DND-41 (cell line): ENCODE data around the gene NOS1AP.

ENCODE experiments used
- ATAC-seq: fragments of 200-7000 bp; cut with Tn5 transposase; 3 replicates; pipeline ENCODE4 v1.9.1; 2021; ENCODE audit warnings: low read depth; ENCODE audit not compliant: insufficient read depth
- DNase-seq: peaks from one replicate; pipeline ENCODE4 v3.0.0-alpha.2; 2020
- H2AFZ ChIP-seq: 2 replicates; pipeline ENCODE4 v1.6.0; 2012; ENCODE audit warnings: low read depth, low read length
- H3K27ac ChIP-seq: 2 replicates; pipeline ENCODE4 v1.5.1; 2012; ENCODE audit warnings: low read length, inconsistent platforms
- H3K27me3 ChIP-seq: fragments of 200-600 bp; sonication (generic); 2 replicates; pipeline ENCODE4 v1.6.0; 2012; ENCODE audit warnings: low read length, mild to moderate bottlenecking, inconsistent platforms; ENCODE audit not compliant: insufficient read depth, poor library complexity
- H3K36me3 ChIP-seq: 2 replicates; pipeline ENCODE4 v1.5.1; 2012; ENCODE audit warnings: low read length, inconsistent platforms; ENCODE audit not compliant: insufficient read depth
- H3K4me1 ChIP-seq: 2 replicates; pipeline ENCODE4 v1.5.1; 2012; ENCODE audit warnings: mild to moderate bottlenecking, low read length; ENCODE audit not compliant: insufficient read depth
- H3K4me2 ChIP-seq: 2 replicates; pipeline ENCODE4 v1.6.0; 2012; ENCODE audit warnings: mild to moderate bottlenecking, moderate library complexity, low read length, inconsistent platforms; ENCODE audit not compliant: insufficient read depth
- H3K4me3 ChIP-seq, 2 experiments: fragments of 200-600 bp in 1 of 2; shearing (Covaris generic) in 1 of 2; 2 replicates each; pipeline ENCODE4 v1.5.1; 2012 to 2016; ENCODE audit warnings: inconsistent platforms in 2 of 2, low read length in 2 of 2, mild to moderate bottlenecking in 2 of 2, low read depth in 1 of 2, moderate library complexity in 1 of 2
- H3K79me2 ChIP-seq: 2 replicates; pipeline ENCODE4 v1.6.0; 2012; ENCODE audit warnings: low read length, inconsistent platforms; ENCODE audit not compliant: insufficient read depth
- H3K9ac ChIP-seq: 2 replicates; pipeline ENCODE4 v1.6.0; 2012; ENCODE audit warnings: low read depth, mild to moderate bottlenecking, inconsistent platforms, low read length, moderate library complexity
- H3K9me3 ChIP-seq: 2 replicates; pipeline ENCODE4 v1.5.1; 2012; ENCODE audit warnings: low read length, moderate library complexity, mild to moderate bottlenecking, inconsistent platforms; ENCODE audit not compliant: insufficient read depth, severe bottlenecking
- H4K20me1 ChIP-seq: 2 replicates; pipeline ENCODE4 v1.6.0; 2012; ENCODE audit warnings: low read length; ENCODE audit not compliant: insufficient read depth
- EZH2 ChIP-seq: IDR thresholded peaks from 3 replicates; pipeline ENCODE4 v1.6.1; 2012; ENCODE audit warnings: borderline replicate concordance, low read depth, mild to moderate bottlenecking, moderate library complexity, low read length, inconsistent platforms; ENCODE audit not compliant: severe bottlenecking
- TF ChIP-seq, protein P1 (sequence below): IDR thresholded peaks from 2 replicates; pipeline ENCODE4 v1.5.1; 2012; ENCODE audit warnings: borderline replicate concordance, low read length, moderate library complexity, mild to moderate bottlenecking; ENCODE audit not compliant: poor library complexity, severe bottlenecking; ENCODE audit errors: extremely low read depth

The NOS1AP gene

DNA sequence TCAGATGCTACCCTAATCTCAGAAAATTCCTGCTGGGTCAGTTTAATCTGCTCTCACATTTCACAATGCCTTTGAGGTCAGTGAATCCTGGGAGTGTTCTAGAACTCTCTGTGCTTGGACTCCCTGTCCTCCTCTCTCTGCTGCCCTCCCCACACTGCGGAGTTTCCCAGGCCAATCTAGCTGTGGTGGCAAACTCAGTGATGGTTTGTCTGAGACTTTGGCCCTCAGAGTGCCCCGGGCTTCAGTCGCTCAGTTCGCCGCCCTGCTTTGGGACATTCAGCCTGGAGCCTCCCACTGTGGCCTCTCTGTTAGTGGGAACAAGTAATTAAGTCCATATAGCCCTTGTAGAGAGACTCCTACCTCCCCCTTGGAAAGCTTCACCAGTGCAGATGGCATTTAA, 319.1 kb downstream of the NOS1AP start:
- Histone ChIP-seq H4K20me1 (0 out of 2 replicates have a peak, but pooled peaks cover 5% of the 10 kb centered on the region), H3K9ac (no peak overlapping the region), H3K9me3 (no peaks in the 10 kb centered on the region), H2AFZ (no peak overlapping the region), H3K4me2 (no peak overlapping the region), H3K27me3 (peaks cover 17% of the 10 kb centered on the region), H3K4me1 (no peaks in the 10 kb centered on the region), H3K27ac (no peak overlapping the region), H3K79me2 (no peaks in the 10 kb centered on the region), H3K4me3 (no peak overlapping the region), H3K36me3 (no peaks in the 10 kb centered on the region)
- no peak for TF ChIP-seq EZH2
- TF ChIP-seq, protein P1, sequence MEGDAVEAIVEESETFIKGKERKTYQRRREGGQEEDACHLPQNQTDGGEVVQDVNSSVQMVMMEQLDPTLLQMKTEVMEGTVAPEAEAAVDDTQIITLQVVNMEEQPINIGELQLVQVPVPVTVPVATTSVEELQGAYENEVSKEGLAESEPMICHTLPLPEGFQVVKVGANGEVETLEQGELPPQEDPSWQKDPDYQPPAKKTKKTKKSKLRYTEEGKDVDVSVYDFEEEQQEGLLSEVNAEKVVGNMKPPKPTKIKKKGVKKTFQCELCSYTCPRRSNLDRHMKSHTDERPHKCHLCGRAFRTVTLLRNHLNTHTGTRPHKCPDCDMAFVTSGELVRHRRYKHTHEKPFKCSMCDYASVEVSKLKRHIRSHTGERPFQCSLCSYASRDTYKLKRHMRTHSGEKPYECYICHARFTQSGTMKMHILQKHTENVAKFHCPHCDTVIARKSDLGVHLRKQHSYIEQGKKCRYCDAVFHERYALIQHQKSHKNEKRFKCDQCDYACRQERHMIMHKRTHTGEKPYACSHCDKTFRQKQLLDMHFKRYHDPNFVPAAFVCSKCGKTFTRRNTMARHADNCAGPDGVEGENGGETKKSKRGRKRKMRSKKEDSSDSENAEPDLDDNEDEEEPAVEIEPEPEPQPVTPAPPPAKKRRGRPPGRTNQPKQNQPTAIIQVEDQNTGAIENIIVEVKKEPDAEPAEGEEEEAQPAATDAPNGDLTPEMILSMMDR, result no peak
- no peak for ATAC-seq
- DNase-seq, result no peak

DNA sequence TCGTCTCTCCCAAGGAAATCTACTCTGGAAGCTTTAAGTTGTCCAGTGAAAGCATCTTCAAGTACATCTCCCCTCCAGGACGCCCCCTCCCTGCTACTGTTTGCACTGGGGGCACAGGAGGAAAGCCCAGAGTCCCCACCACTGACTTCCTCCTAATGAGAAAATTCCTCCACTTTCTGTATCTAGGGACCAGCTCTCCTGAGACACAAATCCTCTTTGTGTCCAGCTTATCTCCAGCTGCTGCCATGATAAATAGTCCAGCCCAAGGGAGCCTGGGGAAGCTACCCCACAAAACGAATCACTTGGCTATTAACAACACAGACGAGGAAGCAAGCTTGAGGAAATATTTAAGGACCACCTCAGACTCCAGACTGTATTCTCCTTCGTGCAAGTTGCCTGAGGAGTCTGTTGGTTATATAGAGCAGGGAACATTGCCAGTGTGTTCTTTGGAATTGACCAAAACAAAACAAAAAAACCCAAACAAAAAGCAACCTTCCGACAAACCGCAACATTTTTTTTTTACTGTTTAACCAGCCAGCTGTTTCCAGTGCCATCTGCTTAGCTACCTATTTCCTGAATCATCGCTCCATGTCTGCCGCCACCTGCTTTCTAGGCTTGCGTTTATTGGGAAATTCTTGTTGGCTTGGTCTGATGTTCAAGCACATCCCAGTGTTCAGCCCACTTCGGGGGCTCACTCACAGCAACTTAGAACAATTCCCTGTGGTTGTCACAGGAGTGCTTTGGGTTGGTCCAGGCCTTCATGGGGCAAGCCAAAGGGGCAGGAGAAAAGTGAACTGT, 319.7 kb downstream of the NOS1AP start:
- Histone ChIP-seq H3K27ac (no peak overlapping the region), H3K9ac (no peak overlapping the region), H3K4me3 (no peak overlapping the region), H3K4me2 (no peak overlapping the region), H3K9me3 (no peaks in the 10 kb centered on the region), H4K20me1 (0 out of 2 replicates have a peak, but pooled peaks cover 5% of the 10 kb centered on the region), H3K27me3 (peaks cover 17% of the 10 kb centered on the region), H3K4me1 (no peaks in the 10 kb centered on the region), H2AFZ (no peak overlapping the region), H3K79me2 (no peaks in the 10 kb centered on the region), H3K36me3 (no peaks in the 10 kb centered on the region)
- DNase-seq (no peak), ATAC-seq (no peak; the same call in 2 of the 3 replicates)
- no peak for TF ChIP-seq EZH2
- TF ChIP-seq, protein P1, result no peak

DNA sequence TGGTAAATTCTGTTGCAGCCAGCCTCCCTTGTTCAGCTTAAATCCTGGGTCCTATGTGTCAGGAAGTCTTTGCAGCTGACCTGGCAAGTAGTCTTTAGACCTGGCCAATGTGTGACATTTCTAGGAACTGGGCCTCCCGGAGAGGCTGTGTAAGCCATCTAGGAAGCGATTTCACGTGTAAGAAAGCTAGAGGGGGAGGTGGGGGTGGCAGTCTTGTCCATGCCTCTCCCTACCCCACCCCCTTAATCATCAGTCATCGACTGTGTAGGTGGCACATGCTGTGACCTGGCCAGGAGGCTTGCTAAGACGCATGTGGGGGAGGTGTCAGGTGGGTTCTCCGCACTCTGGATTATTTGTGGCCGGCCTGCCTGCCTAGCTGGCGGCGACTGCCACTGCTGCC, 320.5 kb downstream of the NOS1AP start:
- H3K79me2 ChIP-seq, result no peaks in the 10 kb centered on the region
- H3K9ac ChIP-seq, result no peak overlapping the region
- ATAC-seq, result no peak
- no peak for TF ChIP-seq EZH2
- TF ChIP-seq, protein P1, result no peak
- no peaks in the 10 kb centered on the region for H3K4me1 ChIP-seq
- H2AFZ ChIP-seq, result no peak overlapping the region
- peaks cover 17% of the 10 kb centered on the region for H3K27me3 ChIP-seq
- H3K36me3 ChIP-seq, result no peaks in the 10 kb centered on the region
- H3K4me3 ChIP-seq, result no peak overlapping the region
- no peak overlapping the region for H3K4me2 ChIP-seq
- no peak for DNase-seq
- no peaks in the 10 kb centered on the region for H3K9me3 ChIP-seq
- H3K27ac ChIP-seq, result no peak overlapping the region
- H4K20me1 ChIP-seq, result 0 out of 2 replicates have a peak, but pooled peaks cover 5% of the 10 kb centered on the region
